Adrenal gland (tissue), 12 donors: Measurements from ENCODE around the gene C16orf82. TPM values are rescaled to one million over a fixed set of nuclear protein-coding genes. Genes with fewer than 3 reads are reported as not detected.

Source experiments
- DNase-seq, 7 donors: peaks; one replicate each; pipeline ENCODE4 v3.0.0-alpha.2; 2019 to 2020
- H3K27ac ChIP-seq, 5 donors: fragments of 200-600 bp; sonication (generic) in 4 of 5; 1 replicate in 3 of 5; 2 replicates in 2 of 5; pipeline versions ENCODE4 v1.5.1 to v1.8.0; 2016 to 2020; ENCODE audit warnings: mild to moderate bottlenecking in 1 of 5
- H3K27me3 ChIP-seq: fragments of 200-600 bp; 2 replicates; pipeline ENCODE4 v1.8.0; 2021
- H3K36me3 ChIP-seq, 2 donors: fragments of 200-600 bp; replicated peaks in 1 of 2; 1 replicate in 1 of 2; 2 replicates in 1 of 2; pipeline versions ENCODE4 v1.5.1 to v1.8.0; 2018 to 2022
- H3K4me1 ChIP-seq, 2 donors: fragments of 200-600 bp; replicated peaks in 1 of 2; 1 replicate in 1 of 2; 2 replicates in 1 of 2; pipeline versions ENCODE4 v1.5.1 to v1.8.0; 2018 to 2021
- H3K4me3 ChIP-seq, 4 donors: fragments of 200-600 bp; sonication (generic) in 3 of 4; one replicate each; pipeline ENCODE4 v1.5.1; 2016 to 2018
- H3K9me3 ChIP-seq, 3 donors: fragments of 200-600 bp; sonication (generic) in 1 of 3; replicated peaks in 1 of 3; 1 replicate in 2 of 3; 2 replicates in 1 of 3; pipeline versions ENCODE4 v1.5.1 to v1.8.0; 2016 to 2021
- POLR2A ChIP-seq, 2 donors: fragments of 450-650 bp; IDR thresholded peaks; one replicate each; pipeline ENCODE4 v1.6.1; 2017; ENCODE audit warnings: antibody characterized with exemption in 2 of 2, mild to moderate bottlenecking in 2 of 2, moderate library complexity in 1 of 2
- WGBS, 4 donors: extraction: QIAGEN DNeasy Blood & Tissue Kit in 2 of 4; methylation state at CpG; one replicate each; pipeline versions ENCODE4 v1.1.5 to v1.1.7; 2013 to 2017; 5-methylcytosine and 5-hydroxymethylcytosine counted together
- intact Hi-C, 2 donors: fragments of 100-400 bp; cut with DNase I; formaldehyde crosslinking; loops; one replicate each; pipeline versions ENCODE4 v1.14.1 to v1.15.0; 2022 to 2023
- polyA plus RNA-seq, 3 donors: library from polyadenylated mRNA; stranded (reverse); fragments of 200-250 nt in 2 of 3; fragments of 350-450 nt in 1 of 3; fragmentation: Illumina TruSeq in 1 of 3; extraction: RNeasy Lipid Tissue Mini Kit (QIAGEN cat#74804) in 1 of 3; gene quantifications; one replicate each; pipeline ENCODE4 v1.2.3, GENCODE V29; 2013 to 2014
- total RNA-seq, 9 donors: library from RNA; depleted of rRNA in 4 of 9; stranded (reverse); fragments of >200 nt in 4 of 9; fragments of 120-200 nt in 1 of 9; fragmentation: NEBNext Ultra II Directional in 1 of 9; extraction: Animal tissue kit (Norgen Biotek cat#: 25700) in 1 of 9; gene quantifications; one replicate each; pipeline versions ENCODE4 v1.1.0 to v1.2.4, GENCODE V29; 2013 to 2023
- TF ChIP-seq, protein P1 (sequence below), 6 experiments: fragments of 450-650 bp in 4 of 6; fragments of 200-600 bp in 2 of 6; sonication (generic) in 1 of 6; IDR thresholded peaks; 1 replicate in 5 of 6; 2 replicates in 1 of 6; pipeline versions ENCODE4 v1.5.1 to v1.8.0; 2016 to 2021; ENCODE audit warnings: antibody characterized with exemption in 6 of 6, mild to moderate bottlenecking in 2 of 6, moderate library complexity in 1 of 6
- donor health status: healthy with polysubstance abuse.
- donor health status: Bipolar disorder and iron deficiency.
- donor health status: DM: yes; HTN: yes; CAD: no.
- donor health status: DM: no; HTN: no; CAD: no.
- donor health status: DM: no; HTN: no; CAD: no.
- donor health status: DM: yes; HTN: yes; CAD: no.

C16orf82 gene
- total and polyA plus RNA-seq, 12 donors, result not detected

DNA sequence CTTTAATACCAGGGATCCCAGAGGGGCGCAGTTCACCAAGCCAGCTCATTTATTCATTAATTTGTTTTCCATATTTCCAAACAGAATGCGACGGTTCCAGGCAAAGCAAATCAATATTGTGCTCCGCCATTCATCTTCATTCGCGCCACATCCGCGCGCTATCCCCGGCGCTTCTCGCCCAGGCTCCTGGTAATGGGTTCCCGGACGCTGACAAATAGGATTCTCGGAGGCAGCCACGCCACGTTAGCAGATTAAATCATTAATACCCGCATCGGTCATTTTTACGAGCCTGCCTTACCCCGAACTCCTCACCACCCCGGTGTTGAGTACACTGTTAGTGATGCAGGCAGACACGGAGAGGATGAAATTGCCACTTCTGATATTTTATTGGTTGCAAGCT lies 26.0 kb upstream of the C16orf82 start:
- 87 to 90% (median 89%) methylated on average over 23 of the region's 23 CpGs for WGBS, 4 donors
- TF ChIP-seq POLR2A (IDR thresholded peaks at IDR 0.05), result no peak
- TF ChIP-seq, protein P1, sequence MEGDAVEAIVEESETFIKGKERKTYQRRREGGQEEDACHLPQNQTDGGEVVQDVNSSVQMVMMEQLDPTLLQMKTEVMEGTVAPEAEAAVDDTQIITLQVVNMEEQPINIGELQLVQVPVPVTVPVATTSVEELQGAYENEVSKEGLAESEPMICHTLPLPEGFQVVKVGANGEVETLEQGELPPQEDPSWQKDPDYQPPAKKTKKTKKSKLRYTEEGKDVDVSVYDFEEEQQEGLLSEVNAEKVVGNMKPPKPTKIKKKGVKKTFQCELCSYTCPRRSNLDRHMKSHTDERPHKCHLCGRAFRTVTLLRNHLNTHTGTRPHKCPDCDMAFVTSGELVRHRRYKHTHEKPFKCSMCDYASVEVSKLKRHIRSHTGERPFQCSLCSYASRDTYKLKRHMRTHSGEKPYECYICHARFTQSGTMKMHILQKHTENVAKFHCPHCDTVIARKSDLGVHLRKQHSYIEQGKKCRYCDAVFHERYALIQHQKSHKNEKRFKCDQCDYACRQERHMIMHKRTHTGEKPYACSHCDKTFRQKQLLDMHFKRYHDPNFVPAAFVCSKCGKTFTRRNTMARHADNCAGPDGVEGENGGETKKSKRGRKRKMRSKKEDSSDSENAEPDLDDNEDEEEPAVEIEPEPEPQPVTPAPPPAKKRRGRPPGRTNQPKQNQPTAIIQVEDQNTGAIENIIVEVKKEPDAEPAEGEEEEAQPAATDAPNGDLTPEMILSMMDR (IDR thresholded peaks at IDR 0.05), result no peak
- Histone ChIP-seq H3K36me3 (no peaks in the 10 kb centered on the region), H3K4me3 (no peak overlapping the region), H3K27me3 (no peaks in the 10 kb centered on the region), H3K9me3 (no peaks in the 10 kb centered on the region), H3K27ac (no peak overlapping the region), H3K4me1 (no peaks in the 10 kb centered on the region)
- intact Hi-C loops, result no loop called here
- DNase-seq, result no peak

DNA sequence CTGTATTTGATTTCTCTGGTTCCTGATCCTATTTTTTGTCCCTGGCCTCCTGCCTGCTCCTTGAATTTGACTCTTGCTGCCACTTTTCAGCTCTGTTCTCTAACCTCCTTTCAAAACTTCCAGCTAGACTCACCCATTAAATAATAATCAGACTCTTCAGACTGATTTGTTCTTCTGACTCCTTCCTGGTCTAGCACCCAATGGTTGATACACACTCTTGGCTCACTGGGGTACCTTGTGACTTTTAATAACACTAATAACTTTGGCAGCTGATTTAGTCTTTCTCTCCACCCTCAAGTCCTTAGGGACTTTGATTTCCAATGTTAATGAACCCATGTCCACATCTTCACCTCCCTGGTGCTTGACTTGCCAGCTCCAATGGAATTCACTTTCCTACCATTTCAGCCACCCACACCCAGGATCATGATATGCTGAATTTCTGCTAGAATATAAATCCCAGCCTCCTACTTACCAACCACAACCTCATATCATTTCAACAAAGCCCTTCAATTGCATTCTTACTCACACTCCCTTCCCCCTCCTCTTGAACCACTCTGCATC lies 19.7 kb upstream of the C16orf82 start:
- H3K27me3 ChIP-seq, result no peaks in the 10 kb centered on the region
- no peaks in the 10 kb centered on the region for H3K36me3 ChIP-seq
- H3K4me3 ChIP-seq, result no peak overlapping the region
- no peaks in the 10 kb centered on the region for H3K9me3 ChIP-seq
- TF ChIP-seq POLR2A (IDR thresholded peaks at IDR 0.05), result no peak
- TF ChIP-seq, protein P1 (IDR thresholded peaks at IDR 0.05), result no peak
- H3K27ac ChIP-seq, result no peak overlapping the region
- intact Hi-C loops, result no loop called here
- no peaks in the 10 kb centered on the region for H3K4me1 ChIP-seq
- DNase-seq, result no peak

DNA sequence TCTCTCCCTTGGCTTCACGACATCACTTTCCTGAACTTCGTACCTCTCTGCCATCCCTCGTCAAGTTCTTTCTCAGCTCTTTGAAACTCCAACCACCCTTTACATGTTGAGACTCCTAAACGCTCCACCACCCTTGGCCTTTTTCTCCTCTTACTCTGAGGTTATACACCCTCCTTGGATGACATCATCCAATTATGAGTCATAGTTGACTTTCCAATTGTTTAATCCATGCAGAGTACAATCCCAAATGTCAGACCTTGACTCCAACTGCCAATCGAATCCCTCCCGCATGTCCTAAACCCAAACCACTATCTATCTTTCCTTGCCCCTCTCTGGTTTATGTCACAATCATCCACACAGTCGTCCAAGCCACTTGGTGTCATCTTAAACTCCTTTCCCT lies 18.4 kb upstream of the C16orf82 start:
- Histone ChIP-seq H3K9me3 (no peaks in the 10 kb centered on the region), H3K36me3 (no peaks in the 10 kb centered on the region), H3K27ac (no peak overlapping the region), H3K4me3 (no peak overlapping the region), H3K27me3 (no peaks in the 10 kb centered on the region), H3K4me1 (no peaks in the 10 kb centered on the region)
- WGBS, 4 donors, result 59 to 68% (median 62%) methylated on average over 7 of the region's 7 CpGs
- no peak for DNase-seq
- intact Hi-C loops, result no loop called here
- TF ChIP-seq, protein P1 (IDR thresholded peaks at IDR 0.05), result no peak
- no peak for TF ChIP-seq POLR2A (IDR thresholded peaks at IDR 0.05)

DNA sequence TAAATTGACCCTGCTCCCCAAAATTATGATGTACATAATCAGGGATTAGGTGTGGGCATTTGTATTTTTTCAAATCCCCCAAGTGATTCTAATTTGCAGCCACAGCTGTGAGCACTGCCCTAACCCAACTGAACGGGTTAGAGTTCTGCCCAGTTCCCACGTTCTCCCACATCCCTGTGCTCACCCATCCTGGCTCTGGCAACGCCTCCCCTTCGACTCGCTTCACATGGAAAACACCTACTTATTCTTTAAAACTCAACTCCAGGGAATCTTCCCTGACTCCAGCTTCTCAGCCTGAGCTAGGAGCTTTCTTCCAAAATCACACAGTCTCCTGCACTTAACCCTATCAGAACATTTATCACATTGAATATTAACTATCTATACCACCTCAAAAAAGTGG lies 17.6 kb upstream of the C16orf82 start:
- Histone ChIP-seq H3K36me3 (no peaks in the 10 kb centered on the region), H3K27ac (no peak overlapping the region), H3K27me3 (no peaks in the 10 kb centered on the region), H3K4me3 (no peak overlapping the region), H3K4me1 (no peaks in the 10 kb centered on the region), H3K9me3 (no peaks in the 10 kb centered on the region)
- DNase-seq, result no peak
- TF ChIP-seq, protein P1 (IDR thresholded peaks at IDR 0.05), result no peak
- TF ChIP-seq POLR2A (IDR thresholded peaks at IDR 0.05), result no peak
- WGBS, 4 donors, result 69 to 83% (median 79%) methylated on average over 3 to 5 of the region's 5 CpGs
- intact Hi-C loops, result no loop called here
